CD8-positive, alpha-beta memory T cell (primary cell): Measurements from ENCODE around the gene ANO9. TPM values are rescaled to one million over a fixed set of nuclear protein-coding genes. Genes with fewer than 3 reads are reported as not detected.

ENCODE experiments used
- CTCF ChIA-PET: fragments of 350-600 bp; sonication (Branson Sonifier 250); formaldehyde crosslinking; loops from one replicate; lab custom pipeline; 2021; ENCODE audit warnings: antibody characterized with exemption; lab: Charles Lee
- POLR2A ChIA-PET: fragments of 350-600 bp; sonication (Branson Sonifier 250); formaldehyde crosslinking; loops from one replicate; lab custom pipeline; 2021; ENCODE audit warnings: antibody characterized with exemption; lab: Charles Lee
- DNase-seq, 5 donors: peaks; one replicate each; pipeline versions ENCODE4 v3.0.0 to v3.0.0-alpha.2; 2020 to 2022; ENCODE audit warnings: mixed read lengths in 1 of 5
- H3K27ac ChIP-seq: one replicate; pipeline ENCODE4 v1.7.0; 2013; ENCODE audit warnings: low read depth, mild to moderate bottlenecking, low read length, moderate library complexity
- H3K27me3 ChIP-seq: 2 replicates; pipeline ENCODE4 v1.7.0; 2013; ENCODE audit warnings: low read length, mild to moderate bottlenecking; ENCODE audit not compliant: insufficient read depth, poor library complexity, severe bottlenecking
- H3K36me3 ChIP-seq: 2 replicates; pipeline ENCODE4 v1.7.0; 2013; ENCODE audit warnings: mild to moderate bottlenecking, low read length, moderate library complexity; ENCODE audit not compliant: insufficient read depth
- H3K4me1 ChIP-seq: 2 replicates; pipeline ENCODE4 v1.7.0; 2013; ENCODE audit warnings: mild to moderate bottlenecking, low read length, moderate library complexity; ENCODE audit not compliant: insufficient read depth
- H3K4me3 ChIP-seq: 2 replicates; pipeline ENCODE4 v1.7.0; 2013; ENCODE audit warnings: mild to moderate bottlenecking, low read length
- H3K9me3 ChIP-seq: 2 replicates; pipeline ENCODE4 v1.7.0; 2013; ENCODE audit warnings: mild to moderate bottlenecking, low read length
- H3K27ac Mint-ChIP-seq, 8 donors: one replicate each; pipeline ENCODE4 v1.8.0; 2020 to 2021; ENCODE audit warnings: mixed read lengths in 8 of 8, mild to moderate bottlenecking in 6 of 8, inconsistent platforms in 3 of 8, moderate library complexity in 3 of 8
- H3K27me3 Mint-ChIP-seq, 2 donors: one replicate each; pipeline ENCODE4 v1.8.0; 2020 to 2021; ENCODE audit warnings: mixed read lengths in 2 of 2, mild to moderate bottlenecking in 1 of 2, moderate library complexity in 1 of 2
- H3K36me3 Mint-ChIP-seq, 3 donors: one replicate each; pipeline ENCODE4 v1.8.0; 2020 to 2021; ENCODE audit warnings: mixed read lengths in 3 of 3, inconsistent platforms in 1 of 3, mild to moderate bottlenecking in 1 of 3
- H3K4me1 Mint-ChIP-seq, 3 donors: one replicate each; pipeline ENCODE4 v1.8.0; 2020 to 2021; ENCODE audit warnings: mixed read lengths in 3 of 3, inconsistent platforms in 1 of 3, mild to moderate bottlenecking in 1 of 3
- H3K4me3 Mint-ChIP-seq, 7 donors: one replicate each; pipeline ENCODE4 v1.8.0; 2020 to 2021; ENCODE audit warnings: mixed read lengths in 7 of 7, mild to moderate bottlenecking in 6 of 7, moderate library complexity in 4 of 7, inconsistent platforms in 2 of 7
- H3K9me3 Mint-ChIP-seq, 5 donors: one replicate each; pipeline ENCODE4 v1.8.0; 2020 to 2022; ENCODE audit warnings: mixed read lengths in 5 of 5, mild to moderate bottlenecking in 3 of 5, moderate library complexity in 2 of 5, inconsistent platforms in 1 of 5
- polyA plus RNA-seq: library from polyadenylated mRNA; unstranded; fragments of 300-500 nt; fragmentation: Illumina TruSeq; gene quantifications from one replicate; pipeline ENCODE4 v1.2.3, GENCODE V29; 2021
- total RNA-seq, 2 experiments: library from RNA; stranded (reverse); gene quantifications; one replicate each; pipeline ENCODE4 v1.2.3, GENCODE V29; 2021

Gene ANO9
- total RNA-seq = 10 to 100 TPM; 25.3 to 26.4 TPM
- 12.2 TPM for polyA plus RNA-seq

- no peaks in the 10 kb centered on the region for H3K9me3 ChIP-seq
- DNase-seq = peak; percentile 46 to 76 (median 48)
- Mint-ChIP-seq H3K9me3 (no peaks in the 10 kb centered on the region), H3K36me3 (peaks cover 0 to 1% (median 0%) of the 10 kb centered on the region in 3 donors), H3K4me3 (peak within 1 kb of the TSS; percentile 68 to 86 (median 73)), H3K27me3 (peaks cover 0 to 2% of the 10 kb centered on the region in 2 donors), H3K27ac (peak within 1 kb of the TSS in 5 of 8 donors; percentile 12 to 72 (median 36)), H3K4me1 (peaks cover 15 to 46% (median 24%) of the 10 kb centered on the region in 3 donors)
- ChIA-PET POLR2A (interaction anchor here (1.3 to 2.4 kb wide), 4 partner anchors 25 to 234 kb away, joined by 4 to 7 read pairs (median 5); partner anchors contain the start of genes BET1L, RIC8A and SIGIRR), CTCF (interaction anchor here (0.9 to 10.4 kb wide), 4 partner anchors 8 to 33 kb away, joined by 3 to 158 read pairs (median 13); partner anchors contain the start of genes PTDSS2 and SIGIRR)
- H3K4me3 ChIP-seq = peak within 1 kb of the TSS; percentile 50
- no peaks in the 10 kb centered on the region for H3K36me3 ChIP-seq
- peak within 1 kb of the TSS; percentile 51 for H3K27ac ChIP-seq
- no peaks in the 10 kb centered on the region for H3K27me3 ChIP-seq
- peaks cover 32% of the 10 kb centered on the region for H3K4me1 ChIP-seq
Measured at GRCh38 chr11:441418-442274, at the start of gene ANO9. Gene ANO9 (minus strand): TSS chr11:442011. CDS start chr11:441926, 85 bp downstream.

- POLR2A ChIA-PET = no interaction called here
- H3K27ac Mint-ChIP-seq = no peak overlapping the region
- H3K4me3 ChIP-seq = no peak overlapping the region
- no peaks in the 10 kb centered on the region for H3K4me1 Mint-ChIP-seq
- CTCF ChIA-PET = no interaction called here
- H3K27me3 ChIP-seq = no peaks in the 10 kb centered on the region
- H3K9me3 Mint-ChIP-seq = no peaks in the 10 kb centered on the region
- H3K4me3 Mint-ChIP-seq = no peak overlapping the region
- no peaks in the 10 kb centered on the region for H3K4me1 ChIP-seq
- no peak for DNase-seq
- H3K9me3 ChIP-seq = no peaks in the 10 kb centered on the region
- no peaks in the 10 kb centered on the region for H3K27me3 Mint-ChIP-seq
- no peaks in the 10 kb centered on the region for H3K36me3 ChIP-seq
- H3K36me3 Mint-ChIP-seq = peaks cover 3 to 46% (median 4%) of the 10 kb centered on the region in 3 donors
- no peak overlapping the region for H3K27ac ChIP-seq
Measured at GRCh38 chr11:491358-491757, 49.5 kb upstream of the ANO9 start.

- Histone ChIP-seq H3K27ac (no peak overlapping the region), H3K4me3 (no peak overlapping the region), H3K36me3 (no peaks in the 10 kb centered on the region), H3K4me1 (no peaks in the 10 kb centered on the region), H3K27me3 (no peaks in the 10 kb centered on the region), H3K9me3 (no peaks in the 10 kb centered on the region)
- peak overlapping the region in 1 of 8 donors; percentile 21 for H3K27ac Mint-ChIP-seq
- ChIA-PET CTCF (no interaction called here), POLR2A (no interaction called here)
- no peak for DNase-seq
- no peak overlapping the region for H3K4me3 Mint-ChIP-seq
- no peaks in the 10 kb centered on the region for H3K27me3 Mint-ChIP-seq
- H3K9me3 Mint-ChIP-seq = no peaks in the 10 kb centered on the region
- H3K4me1 Mint-ChIP-seq = no peaks in the 10 kb centered on the region
- peaks cover 1 to 43% (median 2%) of the 10 kb centered on the region in 3 donors for H3K36me3 Mint-ChIP-seq
Measured at GRCh38 chr11:490930-491260, 49.1 kb upstream of the ANO9 start.

- Mint-ChIP-seq H3K27me3 (no peaks in the 10 kb centered on the region), H3K9me3 (no peaks in the 10 kb centered on the region), H3K27ac (peak overlapping the region in 1 of 8 donors; percentile 21), H3K4me1 (no peaks in the 10 kb centered on the region), H3K36me3 (peaks cover 0 to 38% (median 1%) of the 10 kb centered on the region in 3 donors), H3K4me3 (no peak overlapping the region)
- Histone ChIP-seq H3K36me3 (no peaks in the 10 kb centered on the region), H3K4me3 (no peak overlapping the region), H3K9me3 (no peaks in the 10 kb centered on the region), H3K27ac (no peak overlapping the region), H3K27me3 (no peaks in the 10 kb centered on the region), H3K4me1 (no peaks in the 10 kb centered on the region)
- no peak for DNase-seq
- ChIA-PET CTCF (no interaction called here), POLR2A (no interaction called here)
Measured at GRCh38 chr11:490186-490929, 48.5 kb upstream of the ANO9 start.

GRCh38 chr11:489610-490185 lies 47.9 kb upstream of the ANO9 start:
- Mint-ChIP-seq H3K27me3 (no peaks in the 10 kb centered on the region), H3K27ac (no peak overlapping the region), H3K9me3 (no peaks in the 10 kb centered on the region), H3K36me3 (peaks cover 0 to 34% (median 1%) of the 10 kb centered on the region in 3 donors), H3K4me1 (no peaks in the 10 kb centered on the region), H3K4me3 (no peak overlapping the region)
- CTCF ChIA-PET = no interaction called here
- Histone ChIP-seq H3K36me3 (no peaks in the 10 kb centered on the region), H3K27ac (no peak overlapping the region), H3K27me3 (no peaks in the 10 kb centered on the region), H3K9me3 (no peaks in the 10 kb centered on the region), H3K4me1 (no peaks in the 10 kb centered on the region), H3K4me3 (no peak overlapping the region)
- DNase-seq = no peak
- POLR2A ChIA-PET = no interaction called here

- Mint-ChIP-seq H3K27me3 (no peaks in the 10 kb centered on the region), H3K9me3 (no peaks in the 10 kb centered on the region), H3K4me1 (no peaks in the 10 kb centered on the region), H3K27ac (no peak overlapping the region), H3K4me3 (no peak overlapping the region), H3K36me3 (peaks cover 0 to 29% (median 1%) of the 10 kb centered on the region in 3 donors)
- H3K4me1 ChIP-seq = no peaks in the 10 kb centered on the region
- H3K36me3 ChIP-seq = no peaks in the 10 kb centered on the region
- H3K9me3 ChIP-seq = no peaks in the 10 kb centered on the region
- DNase-seq = peak in 1 of 5 donors; percentile 45
- no peak overlapping the region for H3K4me3 ChIP-seq
- H3K27ac ChIP-seq = no peak overlapping the region
- ChIA-PET POLR2A (no interaction called here), CTCF (no interaction called here)
- H3K27me3 ChIP-seq = no peaks in the 10 kb centered on the region
Measured at GRCh38 chr11:488992-489391, 47.2 kb upstream of the ANO9 start.

- H3K36me3 ChIP-seq = no peaks in the 10 kb centered on the region
- H3K4me1 ChIP-seq = no peaks in the 10 kb centered on the region
- H3K9me3 ChIP-seq = no peaks in the 10 kb centered on the region
- no peaks in the 10 kb centered on the region for H3K27me3 Mint-ChIP-seq
- H3K36me3 Mint-ChIP-seq = peaks cover 0 to 27% (median 1%) of the 10 kb centered on the region in 3 donors
- POLR2A ChIA-PET = no interaction called here
- H3K4me3 Mint-ChIP-seq = peak overlapping the region in 1 of 7 donors; percentile 36
- H3K9me3 Mint-ChIP-seq = no peaks in the 10 kb centered on the region
- H3K27me3 ChIP-seq = no peaks in the 10 kb centered on the region
- no peak overlapping the region for H3K27ac Mint-ChIP-seq
- CTCF ChIA-PET = no interaction called here
- H3K4me1 Mint-ChIP-seq = no peaks in the 10 kb centered on the region
- no peak overlapping the region for H3K27ac ChIP-seq
- no peak overlapping the region for H3K4me3 ChIP-seq
- peak in 1 of 5 donors; percentile 46 for DNase-seq
Measured at GRCh38 chr11:488579-488978, 46.8 kb upstream of the ANO9 start.
